Measurements from ENCODE around the gene MORF4L1.

The MORF4L1 gene

DNA sequence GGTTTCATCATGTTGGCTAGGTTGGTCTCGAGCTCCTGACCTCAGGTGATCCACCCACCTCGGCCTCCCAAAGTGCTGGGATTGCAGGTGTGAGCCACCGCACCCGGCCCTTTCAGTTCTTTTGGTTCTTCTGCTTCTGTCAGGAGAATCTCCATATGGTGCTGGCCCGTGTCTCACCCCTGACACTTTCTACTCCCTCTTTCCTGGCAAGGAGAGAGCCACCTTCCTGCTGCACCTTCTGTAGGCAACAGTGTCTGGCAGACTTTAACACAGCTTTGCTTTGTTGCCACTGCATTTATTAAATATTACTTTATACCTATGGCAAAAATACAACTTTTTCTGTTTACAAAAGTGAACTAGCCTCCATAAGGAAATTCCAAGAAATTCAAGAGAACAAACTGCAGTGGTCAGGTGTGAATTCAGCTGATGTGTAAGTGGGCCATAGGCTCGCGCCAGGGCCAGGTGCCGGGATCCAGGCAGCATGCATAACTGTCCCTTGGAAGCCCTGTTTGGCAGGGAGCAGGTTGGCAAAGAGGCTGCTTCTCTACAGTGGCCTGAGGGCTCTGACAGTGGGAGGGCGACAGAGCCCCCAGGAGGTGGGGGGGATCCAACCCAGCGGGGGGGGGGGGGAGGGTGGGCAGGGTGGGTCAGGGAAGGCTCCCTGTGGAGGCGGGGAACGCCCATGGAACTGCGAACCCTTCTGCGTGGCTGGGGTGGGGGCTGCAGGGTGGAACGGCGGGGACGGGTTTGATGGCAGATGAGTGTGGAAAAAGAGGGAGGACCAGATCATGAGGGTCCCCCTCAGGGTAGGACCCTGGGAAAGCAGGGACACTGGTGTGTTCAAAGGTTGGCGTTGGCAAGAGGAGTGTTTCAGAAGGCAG, 51.0 kb downstream of the MORF4L1 start:
- TF ChIP-seq, protein P1, sequence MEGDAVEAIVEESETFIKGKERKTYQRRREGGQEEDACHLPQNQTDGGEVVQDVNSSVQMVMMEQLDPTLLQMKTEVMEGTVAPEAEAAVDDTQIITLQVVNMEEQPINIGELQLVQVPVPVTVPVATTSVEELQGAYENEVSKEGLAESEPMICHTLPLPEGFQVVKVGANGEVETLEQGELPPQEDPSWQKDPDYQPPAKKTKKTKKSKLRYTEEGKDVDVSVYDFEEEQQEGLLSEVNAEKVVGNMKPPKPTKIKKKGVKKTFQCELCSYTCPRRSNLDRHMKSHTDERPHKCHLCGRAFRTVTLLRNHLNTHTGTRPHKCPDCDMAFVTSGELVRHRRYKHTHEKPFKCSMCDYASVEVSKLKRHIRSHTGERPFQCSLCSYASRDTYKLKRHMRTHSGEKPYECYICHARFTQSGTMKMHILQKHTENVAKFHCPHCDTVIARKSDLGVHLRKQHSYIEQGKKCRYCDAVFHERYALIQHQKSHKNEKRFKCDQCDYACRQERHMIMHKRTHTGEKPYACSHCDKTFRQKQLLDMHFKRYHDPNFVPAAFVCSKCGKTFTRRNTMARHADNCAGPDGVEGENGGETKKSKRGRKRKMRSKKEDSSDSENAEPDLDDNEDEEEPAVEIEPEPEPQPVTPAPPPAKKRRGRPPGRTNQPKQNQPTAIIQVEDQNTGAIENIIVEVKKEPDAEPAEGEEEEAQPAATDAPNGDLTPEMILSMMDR (IDR thresholded peaks at IDR 0.05; ENCODE audit: low read depth, low read length, poor library complexity, severe bottlenecking): no peak
- TF ChIP-seq EZH2phosphoT487 (IDR thresholded peaks at IDR 0.05; ENCODE audit: borderline replicate concordance, low read length): no peak
- Histone ChIP-seq H3K9me3 (ENCODE audit: control insufficient read depth, insufficient read depth, low read length) (no peaks in the 10 kb centered on the region), H3K4me1 (ENCODE audit: control insufficient read depth, low read length) (no peaks in the 10 kb centered on the region), H3K27me3 (ENCODE audit: control insufficient read depth, low read length) (no peaks in the 10 kb centered on the region), H3K27ac (ENCODE audit: low read depth, low read length) (no peak overlapping the region), H3K79me2 (ENCODE audit: control insufficient read depth, low read length) (no peaks in the 10 kb centered on the region), H4K20me1 (ENCODE audit: control insufficient read depth, insufficient read depth, low read depth, low read length) (no peaks in the 10 kb centered on the region), H3K9me2 (replicated peaks; ENCODE audit: control insufficient read depth, low read length) (no peaks in the 10 kb centered on the region), H3K36me3 (ENCODE audit: control insufficient read depth, low read length) (peaks cover 73% of the 10 kb centered on the region), H3K4me3 (ENCODE audit: low read length) (no peak overlapping the region), H3F3A (ENCODE audit: control insufficient read depth, insufficient read depth) (peaks cover 30% of the 10 kb centered on the region), H3K4me2 (ENCODE audit: low read length) (no peak overlapping the region)

DNA sequence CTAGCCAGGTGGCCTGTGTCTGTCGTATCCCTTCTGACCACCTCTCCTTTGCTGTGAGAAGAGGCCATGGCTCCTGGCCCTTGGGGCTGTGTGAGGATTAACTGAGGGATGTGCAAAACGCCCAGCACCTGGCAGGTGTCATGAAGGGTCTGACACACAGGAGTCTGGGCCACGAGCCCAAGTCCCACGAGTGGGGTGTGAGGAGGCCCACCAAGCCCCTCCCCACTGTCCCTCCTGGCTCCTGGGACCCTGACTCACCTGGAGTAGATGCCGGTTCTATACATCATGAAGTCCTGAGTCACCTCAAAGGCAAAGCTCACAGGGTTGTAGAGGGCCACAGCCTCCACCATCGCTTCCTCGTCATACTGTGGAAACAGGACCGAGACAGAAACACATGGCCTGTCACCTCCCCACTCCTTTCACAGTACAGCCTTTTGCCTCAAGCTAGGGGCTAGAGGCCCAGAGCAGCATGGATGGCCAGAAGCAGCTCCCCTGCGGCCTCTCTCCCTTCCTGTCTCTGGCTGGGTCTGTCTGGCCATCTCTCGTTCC, 52.5 kb downstream of the MORF4L1 start:
- Histone ChIP-seq H3K4me1 (ENCODE audit: control insufficient read depth, low read length) (no peaks in the 10 kb centered on the region), H4K20me1 (ENCODE audit: control insufficient read depth, insufficient read depth, low read depth, low read length) (no peaks in the 10 kb centered on the region), H3K9me2 (replicated peaks; ENCODE audit: control insufficient read depth, low read length) (no peaks in the 10 kb centered on the region), H3K27ac (ENCODE audit: low read depth, low read length) (no peak overlapping the region), H3K27me3 (ENCODE audit: control insufficient read depth, low read length) (no peaks in the 10 kb centered on the region), H3K36me3 (ENCODE audit: control insufficient read depth, low read length) (peaks cover 87% of the 10 kb centered on the region), H3K9me3 (ENCODE audit: control insufficient read depth, insufficient read depth, low read length) (no peaks in the 10 kb centered on the region), H3K79me2 (ENCODE audit: control insufficient read depth, low read length) (no peaks in the 10 kb centered on the region), H3F3A (ENCODE audit: control insufficient read depth, insufficient read depth) (peaks cover 22% of the 10 kb centered on the region), H3K4me2 (ENCODE audit: low read length) (no peak overlapping the region), H3K4me3 (ENCODE audit: low read length) (no peak overlapping the region)
- TF ChIP-seq, protein P1 (IDR thresholded peaks at IDR 0.05; ENCODE audit: low read depth, low read length, poor library complexity, severe bottlenecking): no peak
- no peak for TF ChIP-seq EZH2phosphoT487 (IDR thresholded peaks at IDR 0.05; ENCODE audit: borderline replicate concordance, low read length)

DNA sequence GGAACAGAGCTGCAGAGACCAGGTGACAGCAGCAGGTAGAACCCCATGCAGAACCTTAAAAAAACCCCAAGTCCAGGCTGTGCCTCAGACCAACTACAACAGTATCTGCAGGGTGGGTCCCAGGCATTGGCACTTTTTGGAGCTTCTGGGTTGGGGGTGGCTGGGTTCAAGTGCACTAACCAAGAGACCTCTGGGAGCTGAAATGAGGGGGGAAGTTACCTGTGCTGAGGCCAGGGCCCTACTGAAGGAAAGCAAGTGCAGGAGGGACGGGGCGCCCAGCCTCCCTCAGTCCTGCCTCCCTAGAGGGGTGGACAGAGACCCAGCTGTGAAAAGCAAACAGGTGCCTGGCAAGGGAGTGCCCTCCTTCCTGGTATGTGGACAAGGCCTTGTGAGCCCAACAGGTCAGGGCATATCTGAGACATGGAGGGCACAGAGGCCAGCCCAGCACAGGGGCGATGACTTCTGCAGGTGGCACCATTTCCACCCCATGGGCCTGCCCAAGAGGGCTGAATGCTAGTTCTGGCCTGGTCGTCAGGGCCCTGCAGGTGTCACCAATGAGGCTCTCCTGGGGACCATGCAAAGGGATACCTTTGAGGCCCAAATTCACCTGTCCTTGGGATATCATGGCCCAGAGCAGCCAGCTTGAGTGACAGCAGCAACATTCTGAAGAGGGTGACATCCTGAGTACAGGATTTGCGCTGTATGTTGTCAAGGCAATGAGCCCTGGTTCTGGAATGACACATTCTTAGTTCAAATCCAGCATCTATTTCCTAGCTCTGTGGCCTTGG, 53.5 kb downstream of the MORF4L1 start:
- H3K27me3 ChIP-seq (ENCODE audit: control insufficient read depth, low read length): no peaks in the 10 kb centered on the region
- no peaks in the 10 kb centered on the region for H4K20me1 ChIP-seq (ENCODE audit: control insufficient read depth, insufficient read depth, low read depth, low read length)
- TF ChIP-seq, protein P1 (IDR thresholded peaks at IDR 0.05; ENCODE audit: low read depth, low read length, poor library complexity, severe bottlenecking): peak; percentile 20
- TF ChIP-seq EZH2phosphoT487 (IDR thresholded peaks at IDR 0.05; ENCODE audit: borderline replicate concordance, low read length): no peak
- no peak overlapping the region for H3K4me2 ChIP-seq (ENCODE audit: low read length)
- H3K4me3 ChIP-seq (ENCODE audit: low read length): no peak overlapping the region
- no peaks in the 10 kb centered on the region for H3K9me2 ChIP-seq (replicated peaks; ENCODE audit: control insufficient read depth, low read length)
- peaks cover 12% of the 10 kb centered on the region for H3F3A ChIP-seq (ENCODE audit: control insufficient read depth, insufficient read depth)
- H3K79me2 ChIP-seq (ENCODE audit: control insufficient read depth, low read length): no peaks in the 10 kb centered on the region
- peaks cover 93% of the 10 kb centered on the region for H3K36me3 ChIP-seq (ENCODE audit: control insufficient read depth, low read length)
- no peaks in the 10 kb centered on the region for H3K9me3 ChIP-seq (ENCODE audit: control insufficient read depth, insufficient read depth, low read length)
- H3K4me1 ChIP-seq (ENCODE audit: control insufficient read depth, low read length): no peaks in the 10 kb centered on the region
- no peak overlapping the region for H3K27ac ChIP-seq (ENCODE audit: low read depth, low read length)
